Endothelial cell of umbilical vein (primary cell): ENCODE measurements around the gene CDK10. TPM values are rescaled to one million over a fixed set of nuclear protein-coding genes. Genes with fewer than 3 reads are reported as not detected.

Experiments
- BruUV-seq: library from RNA; stranded (reverse); fragments of 400-500 nt; replicated peaks from 2 replicates; lab custom pipeline; 2021; lab: Mats Ljungman, UMichigan
- CTCF ChIA-PET: fragments of 300-600, 350-600 bp; sonication (Branson Sonifier 250); formaldehyde crosslinking; loops from one replicate; lab custom pipeline; 2021; ENCODE audit warnings: antibody characterized with exemption, inconsistent platforms; lab: Charles Lee
- POLR2A ChIA-PET: fragments of 300-600, 350-600 bp; sonication (Branson Sonifier 250); formaldehyde crosslinking; loops from one replicate; lab custom pipeline; 2021; ENCODE audit warnings: antibody characterized with exemption, inconsistent platforms; lab: Charles Lee
- DNase-seq: peaks from one replicate; pipeline ENCODE4 v3.0.0-alpha.2; 2011; ENCODE audit warnings: low read depth, low spot score
- FAIRE-seq: peaks from 2 replicates; lab custom pipeline; 2011; peaks lifted over from hg19 to GRCh38; lab: Jason Lieb, UNC
- H2AFZ ChIP-seq: 2 replicates; pipeline ENCODE4 v1.6.0; 2012; ENCODE audit warnings: low read depth, low read length, control low read depth, inconsistent platforms
- H3K27ac ChIP-seq: 2 replicates; pipeline ENCODE4 v1.5.1; 2011; ENCODE audit warnings: low read depth, mild to moderate bottlenecking, control low read depth, low read length, moderate library complexity; ENCODE audit not compliant: insufficient read depth
- H3K27me3 ChIP-seq, 2 experiments: 2 replicates each; pipeline versions ENCODE4 v1.6.0 to v1.6.1; 2011; ENCODE audit warnings: low read length in 2 of 2, mixed read lengths in 1 of 2; ENCODE audit not compliant: control insufficient read depth in 2 of 2, insufficient read depth in 2 of 2
- H3K36me3 ChIP-seq, 2 experiments: 2 replicates in 1 of 2; 3 replicates in 1 of 2; pipeline ENCODE4 v1.5.1; 2011; ENCODE audit warnings: low read length in 2 of 2, mild to moderate bottlenecking in 1 of 2, moderate library complexity in 1 of 2; ENCODE audit not compliant: control insufficient read depth in 2 of 2, insufficient read depth in 2 of 2; ENCODE audit errors: extremely low read depth in 1 of 2
- H3K4me1 ChIP-seq: 3 replicates; pipeline ENCODE4 v1.5.1; 2011; ENCODE audit warnings: mild to moderate bottlenecking, low read length; ENCODE audit not compliant: control insufficient read depth, insufficient read depth; ENCODE audit errors: extremely low read depth
- H3K4me2 ChIP-seq: 2 replicates; pipeline ENCODE4 v1.6.1; 2011; ENCODE audit warnings: low read length, control low read depth, mixed read lengths; ENCODE audit not compliant: insufficient read depth
- H3K4me3 ChIP-seq, 3 experiments: fragments of 200-600 bp in 1 of 3; sonication (generic), shearing (Covaris generic) in 1 of 3; replicated peaks in 1 of 3; 2 replicates each; pipeline ENCODE4 v1.5.1; 2011 to 2016; ENCODE audit warnings: control low read depth in 3 of 3, low read length in 3 of 3, mild to moderate bottlenecking in 2 of 3, inconsistent platforms in 1 of 3, low read depth in 1 of 3, moderate library complexity in 1 of 3; ENCODE audit not compliant: insufficient read depth in 1 of 3
- H3K79me2 ChIP-seq: 2 replicates; pipeline ENCODE4 v1.6.0; 2012; ENCODE audit warnings: low read length, inconsistent platforms; ENCODE audit not compliant: control insufficient read depth, insufficient read depth
- H3K9ac ChIP-seq: replicated peaks from 2 replicates; pipeline ENCODE3; 2011; ENCODE audit warnings: low read length, control low read depth; ENCODE audit not compliant: insufficient read depth; ENCODE audit errors: extremely low read depth
- H3K9me1 ChIP-seq: replicated peaks from 3 replicates; pipeline ENCODE4 v1.6.0; 2011; ENCODE audit warnings: mild to moderate bottlenecking, low read length; ENCODE audit not compliant: control insufficient read depth, insufficient read depth; ENCODE audit errors: extremely low read depth
- H3K9me3 ChIP-seq: replicated peaks from 2 replicates; pipeline ENCODE4 v1.5.1; 2012; ENCODE audit warnings: low read length, inconsistent platforms; ENCODE audit not compliant: control insufficient read depth, insufficient read depth
- H4K20me1 ChIP-seq: replicated peaks from 2 replicates; pipeline ENCODE3; 2011; ENCODE audit warnings: mild to moderate bottlenecking, low read length; ENCODE audit not compliant: control insufficient read depth, insufficient read depth; ENCODE audit errors: extremely low read depth
- CTCF ChIP-seq, 2 donors: IDR thresholded peaks; 1 replicate in 1 of 2; 2 replicates in 1 of 2; pipeline ENCODE4 v1.5.1; 2011; ENCODE audit warnings: low read length in 2 of 2, mild to moderate bottlenecking in 2 of 2, moderate library complexity in 2 of 2, control low read depth in 1 of 2, inconsistent platforms in 1 of 2, low read depth in 1 of 2; ENCODE audit not compliant: insufficient read depth in 1 of 2; ENCODE audit errors: extremely low read depth in 1 of 2
- EZH2 ChIP-seq: IDR thresholded peaks from 2 replicates; pipeline ENCODE4 v1.6.1; 2012; ENCODE audit warnings: borderline replicate concordance, low read depth, mild to moderate bottlenecking, moderate library complexity, low read length, inconsistent platforms; ENCODE audit not compliant: severe bottlenecking
- GATA2 ChIP-seq: IDR thresholded peaks from 2 replicates; pipeline ENCODE4 v1.7.0; 2011; ENCODE audit warnings: low read depth, mild to moderate bottlenecking, moderate library complexity, mixed read lengths, low read length; ENCODE audit not compliant: insufficient read length, insufficient read depth
- POLR2A ChIP-seq: IDR thresholded peaks from 2 replicates; pipeline ENCODE4 v1.6.1; 2012; ENCODE audit warnings: low read depth, mild to moderate bottlenecking, control low read depth, low read length
- POLR2AphosphoS5 ChIP-seq: IDR thresholded peaks from 2 replicates; pipeline ENCODE4 v1.6.1; 2012; ENCODE audit warnings: low read depth, mild to moderate bottlenecking, control low read depth, low read length, moderate library complexity; ENCODE audit not compliant: insufficient read depth
- dilution Hi-C: fragments of 300-500 bp; cut with MboI; formaldehyde crosslinking; loops from one replicate; pipeline ENCODE4 v1.15.0; 2019; ENCODE audit warnings: low sequenced_read_pairs; ENCODE audit not compliant: extremely low pct_ligation_motif_present
- intact Hi-C: fragments of 100-400 bp; cut with micrococcal nuclease; formaldehyde crosslinking; loops from one replicate; pipeline ENCODE4 v1.10.0; 2022
- polyA plus RNA-seq, 4 experiments: library from polyadenylated mRNA; depleted of rRNA in 3 of 4; stranded (reverse) in 3 of 4; unstranded in 1 of 4; fragments of >200 nt; gene quantifications; 2 replicates each; pipeline versions ENCODE4 v1.2.1 to v1.2.3, GENCODE V29; 2011 to 2012; ENCODE audit warnings: missing spikeins in 1 of 4
- total RNA-seq: library from RNA; stranded (reverse); gene quantifications from 2 replicates; pipeline ENCODE4 v1.2.3, GENCODE V29; 2021

CDK10 gene
- total and polyA plus RNA-seq, 2 donors (not counting 3 experiments of a cell fraction or from before 2014, with no cell fraction given), result 74.5 to 99.9 TPM

DNA sequence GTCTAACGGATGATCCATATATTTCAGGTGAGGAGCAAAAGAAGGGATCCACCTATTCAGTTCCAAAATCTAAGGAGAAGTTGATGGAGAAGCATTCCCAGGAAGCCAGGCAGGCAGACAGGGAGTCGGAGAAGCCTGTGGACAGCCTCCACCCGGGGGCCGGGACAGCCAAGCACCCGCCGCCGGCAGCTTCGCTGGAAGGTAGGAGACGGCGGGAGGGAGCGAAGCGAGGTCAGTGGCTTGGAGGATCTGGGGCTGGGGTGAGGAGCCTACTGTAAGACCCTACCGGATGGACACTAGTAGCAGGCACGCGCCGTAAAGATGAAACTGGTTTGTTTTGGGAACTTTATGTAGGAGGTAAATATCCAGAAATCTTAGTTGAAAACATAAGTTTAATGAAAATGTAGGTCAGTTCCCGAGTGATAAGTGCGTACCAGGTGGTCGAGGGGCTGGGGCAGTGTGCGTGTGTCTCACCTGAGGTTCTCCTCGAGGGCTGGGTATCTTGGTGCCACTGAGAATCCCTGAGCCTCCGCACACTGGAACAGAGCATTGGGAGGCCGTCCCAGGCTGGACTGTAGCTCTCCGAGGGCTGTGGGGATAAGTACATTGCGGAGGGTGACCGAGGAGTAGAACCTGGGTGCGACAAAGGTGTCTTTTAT is 28.1 kb upstream of the CDK10 start:
- peaks cover 13% of the 10 kb centered on the region for H3K4me1 ChIP-seq
- peak overlapping the region; percentile 51 for H3K4me2 ChIP-seq
- no peaks in the 10 kb centered on the region for H3K9me1 ChIP-seq
- TF ChIP-seq EZH2, result no peak
- no peak for TF ChIP-seq POLR2AphosphoS5
- TF ChIP-seq CTCF (IDR thresholded peaks at IDR 0.05; ENCODE audit: extremely low read depth in 1 of 2, insufficient read depth in 1 of 2, low read depth in 1 of 2, low read length in 2 of 2), result no peak
- no peak for TF ChIP-seq GATA2
- no peak for TF ChIP-seq POLR2A
- peak overlapping the region; percentile 68 to 98 (median 74) for H3K4me3 ChIP-seq
- peak overlapping the region; percentile 87 for H2AFZ ChIP-seq
- peaks cover 0 to 4% of the 10 kb centered on the region in 2 experiments for H3K36me3 ChIP-seq
- ChIA-PET POLR2A (no interaction called here), CTCF (interaction anchor here (0.6 to 1.6 kb wide), 5 partner anchors 9 to 44 kb away, joined by 3 to 5 read pairs (median 3); partner anchors contain the start of gene CDK10)
- no peaks in the 10 kb centered on the region for H3K27me3 ChIP-seq
- no peaks in the 10 kb centered on the region for H4K20me1 ChIP-seq
- H3K9me3 ChIP-seq, result no peaks in the 10 kb centered on the region
- dilution Hi-C loops (no loop called here), intact Hi-C loops (no loop called here)
- DNase-seq (no peak), FAIRE-seq (no peak)
- no TSS peak for BruUV-seq
- peak overlapping the region; percentile 49 for H3K27ac ChIP-seq
- H3K79me2 ChIP-seq, result peaks cover 34% of the 10 kb centered on the region
- H3K9ac ChIP-seq, result peak overlapping the region; percentile 77
